Gastrocnemius medialis (tissue), 4 donors: ENCODE results near the gene CFAP57. TPM values are rescaled to one million over a fixed set of nuclear protein-coding genes. Genes with fewer than 3 reads are reported as not detected.
A peak's percentile ranks its signal among the peaks of the same experiment; 100 is the strongest.

ENCODE experiments used
- ATAC-seq, 2 donors: fragments of 150-250 bp; one replicate each; pipeline ENCODE4 v1.9.1; 2016
- DNase-seq, 2 donors: peaks; one replicate each; pipeline ENCODE4 v3.0.0-alpha.2; 2019
- H3K27ac ChIP-seq, 4 donors: fragments of 200-600 bp; sonication (generic); 1 replicate in 1 of 4; 2 replicates in 3 of 4; pipeline ENCODE4 v1.5.1; 2016 to 2018; ENCODE audit warnings: mild to moderate bottlenecking in 2 of 4, moderate library complexity in 1 of 4
- H3K27me3 ChIP-seq, 3 donors: fragments of 200-600 bp; sonication (generic) in 2 of 3; 1 replicate in 1 of 3; 2 replicates in 2 of 3; pipeline versions ENCODE4 v1.5.1 to v1.6.0; 2016 to 2019; ENCODE audit warnings: mild to moderate bottlenecking in 1 of 3, moderate library complexity in 1 of 3
- H3K36me3 ChIP-seq, 2 donors: fragments of 200-600 bp; sonication (generic) in 1 of 2; one replicate each; pipeline ENCODE4 v1.5.1; 2017 to 2018
- H3K4me1 ChIP-seq, 2 donors: fragments of 200-600 bp; sonication (generic) in 1 of 2; one replicate each; pipeline ENCODE4 v1.5.1; 2016 to 2017; ENCODE audit warnings: mild to moderate bottlenecking in 2 of 2
- H3K4me3 ChIP-seq, 4 donors: fragments of 200-600 bp; sonication (generic) in 3 of 4; 1 replicate in 1 of 4; 2 replicates in 3 of 4; pipeline ENCODE4 v1.5.1; 2016 to 2019; ENCODE audit warnings: mild to moderate bottlenecking in 2 of 4
- H3K9me3 ChIP-seq, 3 donors: fragments of 200-600 bp; sonication (generic) in 2 of 3; 1 replicate in 1 of 3; 2 replicates in 2 of 3; pipeline ENCODE4 v1.5.1; 2016 to 2019
- POLR2A ChIP-seq, 2 donors: fragments of 450-650 bp; IDR thresholded peaks; one replicate each; pipeline ENCODE4 v1.6.1; 2017; ENCODE audit warnings: antibody characterized with exemption in 2 of 2, mild to moderate bottlenecking in 2 of 2, moderate library complexity in 2 of 2
- in situ Hi-C, 4 donors: fragments of 200-750 bp; cut with MboI; loops; one replicate each; pipeline versions ENCODE4 v1.15.0 to v1.8.0; 2017; ENCODE audit warnings: low sequenced_read_pairs in 4 of 4
- intact Hi-C: fragments of 100-400 bp; cut with DNase I; formaldehyde crosslinking; loops from one replicate; pipeline ENCODE4 v1.15.1; 2023; ENCODE audit warnings: low total_unique reads
- total RNA-seq, 4 donors: library from RNA; depleted of rRNA; stranded (reverse); fragments of >200 nt; gene quantifications; one replicate each; pipeline versions ENCODE4 v1.1.0 to v1.2.3, GENCODE V29; 2016
- TF ChIP-seq, protein P1 (sequence below), 5 experiments: fragments of 450-650 bp in 3 of 5; fragments of 200-600 bp in 2 of 5; sonication (generic) in 2 of 5; IDR thresholded peaks in 4 of 5; conservative IDR thresholded peaks in 1 of 5; 1 replicate in 4 of 5; 2 replicates in 1 of 5; pipeline ENCODE4 v1.5.1; 2016 to 2019; ENCODE audit warnings: antibody characterized with exemption in 5 of 5, mild to moderate bottlenecking in 3 of 5, moderate library complexity in 3 of 5

The CFAP57 gene
- total RNA-seq, 4 donors from 2014 or later = 0.10 to 0.13 TPM; not detected in 2

DNA sequence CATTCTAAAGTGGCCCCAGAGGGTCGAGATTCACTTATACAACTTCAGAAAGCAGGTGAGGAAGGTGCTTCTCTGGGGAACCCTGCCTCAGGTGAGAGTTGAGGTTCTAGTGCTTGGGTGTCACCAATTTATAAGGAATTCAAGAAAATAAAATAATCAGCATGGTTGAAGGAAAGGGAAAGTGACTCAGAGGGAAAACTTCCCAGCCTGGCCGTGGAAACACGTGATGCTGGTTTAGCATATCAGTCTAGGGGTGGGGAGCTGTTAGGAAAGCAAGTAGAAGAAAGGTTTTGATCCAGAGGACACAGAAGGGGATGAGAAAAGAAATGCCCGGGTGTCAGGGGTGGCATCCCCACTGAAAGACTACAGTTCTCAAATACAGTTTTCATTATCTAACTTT, 59.9 kb downstream of the CFAP57 start:
- Histone ChIP-seq H3K4me3 (no peak overlapping the region), H3K27ac (peak overlapping the region in 1 of 4 donors; percentile 35), H3K27me3 (no peaks in the 10 kb centered on the region), H3K4me1 (no peaks in the 10 kb centered on the region), H3K9me3 (no peaks in the 10 kb centered on the region), H3K36me3 (no peaks in the 10 kb centered on the region)
- no peak for DNase-seq
- peak in 1 of 2 donors; percentile 33 for ATAC-seq
- intact Hi-C loops (no loop called here), in situ Hi-C loops (loop anchor here in 1 of 4 donors (10.0 kb wide), 1 partner anchor 183 kb away; no protein-coding TSS in a partner anchor)
- TF ChIP-seq, protein P1, sequence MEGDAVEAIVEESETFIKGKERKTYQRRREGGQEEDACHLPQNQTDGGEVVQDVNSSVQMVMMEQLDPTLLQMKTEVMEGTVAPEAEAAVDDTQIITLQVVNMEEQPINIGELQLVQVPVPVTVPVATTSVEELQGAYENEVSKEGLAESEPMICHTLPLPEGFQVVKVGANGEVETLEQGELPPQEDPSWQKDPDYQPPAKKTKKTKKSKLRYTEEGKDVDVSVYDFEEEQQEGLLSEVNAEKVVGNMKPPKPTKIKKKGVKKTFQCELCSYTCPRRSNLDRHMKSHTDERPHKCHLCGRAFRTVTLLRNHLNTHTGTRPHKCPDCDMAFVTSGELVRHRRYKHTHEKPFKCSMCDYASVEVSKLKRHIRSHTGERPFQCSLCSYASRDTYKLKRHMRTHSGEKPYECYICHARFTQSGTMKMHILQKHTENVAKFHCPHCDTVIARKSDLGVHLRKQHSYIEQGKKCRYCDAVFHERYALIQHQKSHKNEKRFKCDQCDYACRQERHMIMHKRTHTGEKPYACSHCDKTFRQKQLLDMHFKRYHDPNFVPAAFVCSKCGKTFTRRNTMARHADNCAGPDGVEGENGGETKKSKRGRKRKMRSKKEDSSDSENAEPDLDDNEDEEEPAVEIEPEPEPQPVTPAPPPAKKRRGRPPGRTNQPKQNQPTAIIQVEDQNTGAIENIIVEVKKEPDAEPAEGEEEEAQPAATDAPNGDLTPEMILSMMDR (IDR thresholded peaks at IDR 0.05 in 4 of 5, conservative IDR thresholded peaks at IDR 0.05 in 1 of 5) = no peak
- TF ChIP-seq POLR2A (IDR thresholded peaks at IDR 0.05) = no peak

GRCh38 chr1:43232482-43232881, 60.4 kb downstream of the CFAP57 start:
- intact Hi-C loops (no loop called here), in situ Hi-C loops (loop anchor here in 1 of 4 donors (10.0 kb wide), 1 partner anchor 182 kb away; no protein-coding TSS in a partner anchor)
- Histone ChIP-seq H3K36me3 (no peaks in the 10 kb centered on the region), H3K27ac (peak overlapping the region in 1 of 4 donors; percentile 35), H3K9me3 (no peaks in the 10 kb centered on the region), H3K27me3 (no peaks in the 10 kb centered on the region), H3K4me1 (no peaks in the 10 kb centered on the region), H3K4me3 (no peak overlapping the region)
- DNase-seq (no peak), ATAC-seq (peak in 1 of 2 donors; percentile 19)
- no peak for TF ChIP-seq POLR2A (IDR thresholded peaks at IDR 0.05)
- TF ChIP-seq, protein P1 (IDR thresholded peaks at IDR 0.05 in 4 of 5, conservative IDR thresholded peaks at IDR 0.05 in 1 of 5) = no peak

GRCh38 chr1:43233631-43234030, 61.5 kb downstream of the CFAP57 start:
- H3K4me3 ChIP-seq = no peak overlapping the region
- no peaks in the 10 kb centered on the region for H3K9me3 ChIP-seq
- in situ Hi-C loops (loop anchor here in 1 of 4 donors (10.0 kb wide), 1 partner anchor 181 kb away; no protein-coding TSS in a partner anchor), intact Hi-C loops (no loop called here)
- H3K36me3 ChIP-seq = no peaks in the 10 kb centered on the region
- H3K27me3 ChIP-seq = no peaks in the 10 kb centered on the region
- DNase-seq (no peak), ATAC-seq (no peak)
- no peaks in the 10 kb centered on the region for H3K4me1 ChIP-seq
- TF ChIP-seq POLR2A (IDR thresholded peaks at IDR 0.05) = no peak
- TF ChIP-seq, protein P1 (IDR thresholded peaks at IDR 0.05 in 4 of 5, conservative IDR thresholded peaks at IDR 0.05 in 1 of 5) = no peak
- H3K27ac ChIP-seq = no peak overlapping the region

- TF ChIP-seq, protein P1 (IDR thresholded peaks at IDR 0.05 in 4 of 5, conservative IDR thresholded peaks at IDR 0.05 in 1 of 5) = no peak
- TF ChIP-seq POLR2A (IDR thresholded peaks at IDR 0.05) = no peak
- intact Hi-C loops = no loop called here
- Histone ChIP-seq H3K9me3 (no peaks in the 10 kb centered on the region), H3K4me3 (no peak overlapping the region), H3K4me1 (no peaks in the 10 kb centered on the region), H3K36me3 (no peaks in the 10 kb centered on the region), H3K27me3 (no peaks in the 10 kb centered on the region), H3K27ac (no peak overlapping the region)
- ATAC-seq (no peak), DNase-seq (no peak)
- in situ Hi-C loops = loop anchor here in 1 of 4 donors (10.0 kb wide), 1 partner anchor 181 kb away; no protein-coding TSS in a partner anchor
These were observed 62.1 kb downstream of the CFAP57 start for GRCh38 chr1:43234267-43234666.
